Measurements from ENCODE around the gene KLHL1. TPM values are rescaled to one million over a fixed set of nuclear protein-coding genes. Genes with fewer than 3 reads are reported as not detected.

KLHL1 gene
- total RNA-seq, 1 experiment from 2014 or later = not detected

DNA sequence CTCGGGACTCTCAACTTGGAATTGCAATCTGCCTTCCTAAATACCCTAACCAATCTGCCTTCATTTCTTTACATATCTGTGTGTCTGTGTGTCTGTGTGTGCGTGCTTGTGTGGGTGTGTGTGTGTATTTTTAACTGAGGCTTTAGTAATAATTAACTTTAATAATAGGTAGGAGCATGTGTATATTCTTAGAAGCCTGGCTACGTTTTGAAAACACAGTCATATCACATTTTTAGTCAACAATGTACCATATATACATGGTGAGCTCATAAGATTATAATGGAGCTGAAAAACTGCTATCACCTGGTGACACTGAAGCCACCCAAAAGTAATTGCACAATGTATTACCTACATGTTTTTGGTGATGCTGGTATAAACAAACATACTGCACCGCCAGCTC is 66.1 kb downstream of the KLHL1 start:
- ATAC-seq (no peak), DNase-seq (ENCODE audit: low read depth, low spot score) (no peak)
- no peak overlapping the region for H3K4me3 ChIP-seq (replicated peaks in 1 of 2; ENCODE audit: low read depth in 1 of 2, low read length in 2 of 2)
- H2AFZ ChIP-seq (ENCODE audit: low read depth, low read length, poor library complexity, severe bottlenecking) = no peak overlapping the region
- no peaks in the 10 kb centered on the region for H3K4me1 ChIP-seq (ENCODE audit: control insufficient read depth in 1 of 2, insufficient read depth in 2 of 2, low read length in 2 of 2)
- ChIA-PET CTCF (no interaction called here), POLR2A (no interaction called here), RAD21 (ENCODE audit: low non-redundant PET in 1 of 2, low total read pairs in 2 of 2, uncharacterized antibody in 2 of 2, unreplicated experiment in 2 of 2) (no interaction called here)
- no peak for TF ChIP-seq ZBTB33 (IDR thresholded peaks at IDR 0.05; ENCODE audit: extremely low read depth, insufficient replicate concordance, low read length)
- no peak for TF ChIP-seq TCF7L2 (IDR thresholded peaks at IDR 0.05; ENCODE audit: borderline replicate concordance, extremely low read depth, insufficient read depth, insufficient read length)
- H3K9me3 ChIP-seq (ENCODE audit: control insufficient read depth in 1 of 2, insufficient read depth in 1 of 2, low read depth in 1 of 2, low read length in 2 of 2) = no peaks in the 10 kb centered on the region
- no TSS peak for BruUV-seq (replicated peaks)
- no peaks in the 10 kb centered on the region for H3K36me3 ChIP-seq (ENCODE audit: control insufficient read depth in 1 of 2, insufficient read depth in 2 of 2, low read length in 2 of 2)
- H3K9me2 ChIP-seq (ENCODE audit: insufficient read depth) = no peaks in the 10 kb centered on the region
- no peaks in the 10 kb centered on the region for H4K20me1 ChIP-seq (ENCODE audit: insufficient read depth)
- no peak overlapping the region for H3K9ac ChIP-seq (ENCODE audit: low read length)
- H3K79me2 ChIP-seq (ENCODE audit: insufficient read depth, low read length) = no peaks in the 10 kb centered on the region
- H3K4me2 ChIP-seq (ENCODE audit: low read length) = no peak overlapping the region
- H3K27me3 ChIP-seq (ENCODE audit: insufficient read depth, low read length) = no peaks in the 10 kb centered on the region
- no peak overlapping the region for H3K27ac ChIP-seq (ENCODE audit: low read depth, low read length)
- intact Hi-C loops (cut with micrococcal nuclease) = no loop called here

DNA sequence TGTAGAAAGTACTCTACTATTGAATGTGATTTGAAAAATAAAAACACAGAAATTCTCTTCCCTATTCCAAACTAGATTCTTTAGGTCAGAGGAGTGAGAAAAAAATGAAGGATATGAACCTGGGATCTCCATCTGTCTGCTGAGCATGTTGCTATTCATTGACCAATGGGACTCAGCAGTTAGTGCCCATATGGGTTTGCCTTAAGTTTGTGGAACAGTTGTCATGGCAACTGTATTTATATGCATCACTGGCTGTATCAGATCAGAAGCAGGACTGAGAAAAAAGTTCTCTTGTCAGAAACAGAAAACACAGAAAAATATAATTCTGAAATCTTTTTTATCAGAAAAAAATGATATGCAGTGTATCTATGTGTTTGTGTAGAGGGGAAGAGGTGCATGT is 74.0 kb downstream of the KLHL1 start:
- no peak overlapping the region for H3K4me3 ChIP-seq (replicated peaks in 1 of 2; ENCODE audit: low read depth in 1 of 2, low read length in 2 of 2)

More for the DNA sequence above, 74.0 kb downstream of the KLHL1 start:
- H3K27ac ChIP-seq (ENCODE audit: low read depth, low read length) = no peak overlapping the region
- no peak overlapping the region for H3K9ac ChIP-seq (ENCODE audit: low read length)
- no peaks in the 10 kb centered on the region for H3K9me3 ChIP-seq (ENCODE audit: control insufficient read depth in 1 of 2, insufficient read depth in 1 of 2, low read depth in 1 of 2, low read length in 2 of 2)
- H3K27me3 ChIP-seq (ENCODE audit: insufficient read depth, low read length) = no peaks in the 10 kb centered on the region
- no peak overlapping the region for H3K4me2 ChIP-seq (ENCODE audit: low read length)
- CTCF ChIA-PET = no interaction called here
- no peaks in the 10 kb centered on the region for H3K9me2 ChIP-seq (ENCODE audit: insufficient read depth)
- no peaks in the 10 kb centered on the region for H3K4me1 ChIP-seq (ENCODE audit: control insufficient read depth in 1 of 2, insufficient read depth in 2 of 2, low read length in 2 of 2)
- no peaks in the 10 kb centered on the region for H3K79me2 ChIP-seq (ENCODE audit: insufficient read depth, low read length)
- no peaks in the 10 kb centered on the region for H3K36me3 ChIP-seq (ENCODE audit: control insufficient read depth in 1 of 2, insufficient read depth in 2 of 2, low read length in 2 of 2)
- no peaks in the 10 kb centered on the region for H4K20me1 ChIP-seq (ENCODE audit: insufficient read depth)
- no peak for DNase-seq (ENCODE audit: low read depth, low spot score)
- no peak overlapping the region for H2AFZ ChIP-seq (ENCODE audit: low read depth, low read length, poor library complexity, severe bottlenecking)
- POLR2A ChIA-PET = no interaction called here
- intact Hi-C loops (cut with micrococcal nuclease) = no loop called here
- RAD21 ChIA-PET (ENCODE audit: low non-redundant PET in 1 of 2, low total read pairs in 2 of 2, uncharacterized antibody in 2 of 2, unreplicated experiment in 2 of 2) = no interaction called here
- BruUV-seq (replicated peaks) = no TSS peak
- no peak for TF ChIP-seq YY1 (IDR thresholded peaks at IDR 0.05; ENCODE audit: extremely low read depth, insufficient replicate concordance, low read depth, low read length)
- no peak for TF ChIP-seq CBX3 (IDR thresholded peaks at IDR 0.05; ENCODE audit: low read depth)
- TF ChIP-seq ATF3 (IDR thresholded peaks at IDR 0.05) = no peak
- TF ChIP-seq ZFX (IDR thresholded peaks at IDR 0.05) = no peak
- TF ChIP-seq ZBTB33 (IDR thresholded peaks at IDR 0.05; ENCODE audit: extremely low read depth, insufficient replicate concordance, low read length) = no peak
- ATAC-seq = no peak

Data from HCT116 (cell line).